Measurements from ENCODE around the gene PCYT2.
A peak's percentile ranks its signal among the peaks of the same experiment; 100 is the strongest.

The PCYT2 gene

DNA sequence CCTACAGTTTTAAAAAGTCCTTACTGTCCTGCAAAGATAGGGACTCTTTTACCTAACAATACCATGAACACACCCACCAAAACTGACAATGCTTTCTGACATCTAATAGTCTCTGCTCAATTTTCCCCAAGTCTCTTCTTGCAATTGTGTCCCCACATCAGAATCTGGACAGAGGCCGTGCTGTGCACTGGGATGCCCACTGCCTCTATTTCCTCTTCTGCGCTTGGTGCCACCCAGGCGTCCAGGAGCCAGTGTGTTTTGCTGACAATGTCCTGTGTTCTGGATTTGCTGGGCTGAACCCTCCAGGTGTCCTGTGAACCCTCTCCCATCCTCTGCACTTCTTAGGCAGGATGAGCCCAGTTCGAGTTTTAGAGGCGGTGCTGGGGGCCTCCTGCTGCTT, 33.6 kb downstream of the PCYT2 start:
- Histone ChIP-seq H3K36me3 (ENCODE audit: insufficient read depth, low read length) (peaks cover 51% of the 10 kb centered on the region), H3F3A (ENCODE audit: insufficient read depth, low read length) (no peaks in the 10 kb centered on the region), H3K4me2 (ENCODE audit: low read length) (no peak overlapping the region)

DNA sequence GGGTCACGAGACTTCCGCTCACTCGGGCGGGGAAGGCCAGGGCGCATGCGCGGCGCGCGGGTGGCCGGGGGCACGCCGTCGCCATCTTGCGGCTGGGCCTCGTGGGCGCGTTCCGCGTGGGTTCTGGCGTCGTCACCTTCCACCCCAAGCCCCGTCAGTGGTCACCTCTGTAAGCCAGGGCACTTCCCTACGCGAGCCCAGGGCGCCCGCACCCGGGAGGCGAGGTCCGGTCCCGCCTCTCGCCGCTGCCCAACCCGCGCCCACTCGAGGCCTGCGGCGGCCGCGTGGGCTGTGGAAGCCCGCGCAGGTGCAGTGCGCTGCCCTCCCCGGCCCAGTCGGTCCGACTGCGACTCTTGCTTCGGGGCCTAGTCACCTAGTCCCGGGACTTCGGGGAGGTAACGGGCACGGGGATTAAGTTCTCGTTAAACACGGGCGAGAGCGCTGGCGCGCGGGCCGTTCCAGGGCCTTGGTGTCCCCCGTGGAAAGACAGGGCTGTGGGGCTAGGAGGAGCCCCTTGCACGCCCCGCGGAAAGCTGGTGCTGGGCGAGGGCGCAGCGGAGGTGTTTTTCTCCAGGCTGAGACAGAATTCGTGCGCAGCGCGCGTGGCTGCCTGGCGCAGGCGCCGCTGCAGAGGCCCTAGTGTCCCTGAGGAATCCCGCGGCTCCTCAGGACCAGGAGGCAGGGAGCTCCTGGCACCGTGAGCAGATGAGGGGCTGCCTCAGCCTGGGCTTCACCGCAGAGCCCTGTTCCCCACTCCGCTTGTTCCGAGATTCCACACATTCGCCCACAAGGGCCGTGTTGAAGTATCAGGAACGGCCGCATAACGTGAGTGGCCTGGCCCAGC, 39.6 kb downstream of the PCYT2 start:
- H3K4me3 ChIP-seq (ENCODE audit: low read depth, low read length, poor library complexity, severe bottlenecking), result peak overlapping the region; percentile 77
- H3K4me1 ChIP-seq (ENCODE audit: insufficient read depth, low read length, severe bottlenecking), result peaks cover 60% of the 10 kb centered on the region
- H3K9ac ChIP-seq (ENCODE audit: low read length), result peak overlapping the region; percentile 98
- TF ChIP-seq EZH2 (IDR thresholded peaks at IDR 0.05; ENCODE audit: borderline replicate concordance, low read length), result no peak
- TF ChIP-seq, protein P1, sequence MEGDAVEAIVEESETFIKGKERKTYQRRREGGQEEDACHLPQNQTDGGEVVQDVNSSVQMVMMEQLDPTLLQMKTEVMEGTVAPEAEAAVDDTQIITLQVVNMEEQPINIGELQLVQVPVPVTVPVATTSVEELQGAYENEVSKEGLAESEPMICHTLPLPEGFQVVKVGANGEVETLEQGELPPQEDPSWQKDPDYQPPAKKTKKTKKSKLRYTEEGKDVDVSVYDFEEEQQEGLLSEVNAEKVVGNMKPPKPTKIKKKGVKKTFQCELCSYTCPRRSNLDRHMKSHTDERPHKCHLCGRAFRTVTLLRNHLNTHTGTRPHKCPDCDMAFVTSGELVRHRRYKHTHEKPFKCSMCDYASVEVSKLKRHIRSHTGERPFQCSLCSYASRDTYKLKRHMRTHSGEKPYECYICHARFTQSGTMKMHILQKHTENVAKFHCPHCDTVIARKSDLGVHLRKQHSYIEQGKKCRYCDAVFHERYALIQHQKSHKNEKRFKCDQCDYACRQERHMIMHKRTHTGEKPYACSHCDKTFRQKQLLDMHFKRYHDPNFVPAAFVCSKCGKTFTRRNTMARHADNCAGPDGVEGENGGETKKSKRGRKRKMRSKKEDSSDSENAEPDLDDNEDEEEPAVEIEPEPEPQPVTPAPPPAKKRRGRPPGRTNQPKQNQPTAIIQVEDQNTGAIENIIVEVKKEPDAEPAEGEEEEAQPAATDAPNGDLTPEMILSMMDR (IDR thresholded peaks at IDR 0.05; ENCODE audit: low read length), result peak; percentile 26; the same call in 1 of the 2 replicates
- H3K27ac ChIP-seq (ENCODE audit: low read depth, low read length, poor library complexity, severe bottlenecking), result peak overlapping the region; percentile 88
- no peaks in the 10 kb centered on the region for H4K20me1 ChIP-seq (ENCODE audit: insufficient read depth, low read length)
- H2AFZ ChIP-seq (ENCODE audit: low read length), result no peak overlapping the region
- peaks cover 32% of the 10 kb centered on the region for H3K36me3 ChIP-seq (ENCODE audit: insufficient read depth, low read length)
- no peaks in the 10 kb centered on the region for H3K9me3 ChIP-seq (ENCODE audit: low read length)
- peaks cover 5% of the 10 kb centered on the region; the same call in 1 of the 2 replicates for H3K79me2 ChIP-seq (ENCODE audit: insufficient read depth, low read length)
- no peaks in the 10 kb centered on the region for H3F3A ChIP-seq (ENCODE audit: insufficient read depth, low read length)
- no peaks in the 10 kb centered on the region for H3K9me2 ChIP-seq (ENCODE audit: low read depth, low read length)
- H3K4me2 ChIP-seq (ENCODE audit: low read length), result peak overlapping the region; percentile 83
- H3K27me3 ChIP-seq (ENCODE audit: insufficient read depth, low read length), result no peaks in the 10 kb centered on the region

More for the DNA sequence above, 33.6 kb downstream of the PCYT2 start:
- Histone ChIP-seq H3K79me2 (ENCODE audit: insufficient read depth, low read length) (no peaks in the 10 kb centered on the region), H2AFZ (ENCODE audit: low read length) (no peak overlapping the region), H3K9ac (ENCODE audit: low read length) (no peak overlapping the region), H3K27me3 (ENCODE audit: insufficient read depth, low read length) (no peaks in the 10 kb centered on the region), H3K9me3 (ENCODE audit: low read length) (no peaks in the 10 kb centered on the region), H3K4me1 (ENCODE audit: insufficient read depth, low read length, severe bottlenecking) (peaks cover 13% of the 10 kb centered on the region), H3K9me2 (ENCODE audit: low read depth, low read length) (no peaks in the 10 kb centered on the region), H4K20me1 (ENCODE audit: insufficient read depth, low read length) (no peaks in the 10 kb centered on the region), H3K27ac (ENCODE audit: low read depth, low read length, poor library complexity, severe bottlenecking) (no peak overlapping the region), H3K4me3 (ENCODE audit: low read depth, low read length, poor library complexity, severe bottlenecking) (no peak overlapping the region)
- no peak for TF ChIP-seq EZH2 (IDR thresholded peaks at IDR 0.05; ENCODE audit: borderline replicate concordance, low read length)
- TF ChIP-seq, protein P1 (IDR thresholded peaks at IDR 0.05; ENCODE audit: low read length), result no peak

DNA sequence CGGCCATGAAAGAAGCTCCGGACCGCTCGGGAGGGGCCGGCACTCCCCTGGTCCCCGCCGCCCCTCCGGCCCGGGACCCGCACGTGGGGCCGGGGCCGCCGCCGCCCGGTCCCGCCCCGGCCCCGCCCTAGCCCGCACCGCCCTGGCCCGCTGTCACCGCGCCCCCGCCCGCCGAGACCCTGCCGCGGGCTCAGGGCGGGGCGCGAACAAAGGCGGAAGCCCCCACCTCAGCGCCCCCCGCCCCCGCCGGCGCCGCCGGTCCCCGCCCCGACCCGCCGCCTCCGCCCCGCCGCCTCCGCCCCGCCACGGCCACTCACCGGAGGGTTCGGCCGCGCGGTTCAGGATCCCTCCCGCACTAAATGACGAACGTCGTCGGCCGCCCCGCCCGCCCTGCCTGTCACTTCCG, 40.2 kb downstream of the PCYT2 start, which contains the start of gene ARHGDIA:
Gene ARHGDIA, minus strand, starts transcription at position 357 of the 406 bp plus-strand sequence. CDS start 1,407 bp downstream, outside the sequence.
- no peaks in the 10 kb centered on the region for H4K20me1 ChIP-seq (ENCODE audit: insufficient read depth, low read length)
- peak within 1 kb of the TSS; percentile 98 for H3K9ac ChIP-seq (ENCODE audit: low read length)
- H3K4me3 ChIP-seq (ENCODE audit: low read depth, low read length, poor library complexity, severe bottlenecking), result peak within 1 kb of the TSS; percentile 98
- no peaks in the 10 kb centered on the region for H3K9me3 ChIP-seq (ENCODE audit: low read length)
- H3K36me3 ChIP-seq (ENCODE audit: insufficient read depth, low read length), result peaks cover 39% of the 10 kb centered on the region
- peak within 1 kb of the TSS; percentile 86 for H3K4me2 ChIP-seq (ENCODE audit: low read length)
- H3K9me2 ChIP-seq (ENCODE audit: low read depth, low read length), result no peaks in the 10 kb centered on the region
- H3F3A ChIP-seq (ENCODE audit: insufficient read depth, low read length), result no peaks in the 10 kb centered on the region
- no peaks in the 10 kb centered on the region for H3K27me3 ChIP-seq (ENCODE audit: insufficient read depth, low read length)
- H3K4me1 ChIP-seq (ENCODE audit: insufficient read depth, low read length, severe bottlenecking), result peaks cover 66% of the 10 kb centered on the region
- H2AFZ ChIP-seq (ENCODE audit: low read length), result no peak within 1 kb of the TSS
- TF ChIP-seq EZH2 (IDR thresholded peaks at IDR 0.05; ENCODE audit: borderline replicate concordance, low read length), result no peak
- TF ChIP-seq, protein P1 (IDR thresholded peaks at IDR 0.05; ENCODE audit: low read length), result no peak
- peak within 1 kb of the TSS; percentile 88 for H3K27ac ChIP-seq (ENCODE audit: low read depth, low read length, poor library complexity, severe bottlenecking)
- H3K79me2 ChIP-seq (ENCODE audit: insufficient read depth, low read length), result peaks cover 5% of the 10 kb centered on the region; the same call in 1 of the 2 replicates

Data from OCI-LY1 (cell line).